Activated CD4-positive, alpha-beta memory T cell treated with anti-CD3 and anti-CD28 coated beads for 36 hours (primary cell): Measurements from ENCODE around the gene LAD1. TPM values are rescaled to one million over a fixed set of nuclear protein-coding genes. Genes with fewer than 3 reads are reported as not detected.

Experiments used
- total RNA-seq, 2 experiments: library from RNA; stranded (reverse); gene quantifications; one replicate each; pipeline ENCODE4 v1.2.3, GENCODE V29; 2021

LAD1 gene
- total RNA-seq, 2 experiments from 2014 or later, result not detected

Other genes starting within 250 kb of the LAD1 start
- gene TMEM9, start 244.8 kb downstream of the LAD1 start, total RNA-seq, result 10 to 100 TPM; 21.7 to 22.5 TPM
- gene IGFN1, start 208.5 kb downstream of the LAD1 start, total RNA-seq, result not detected
- gene PKP1, start 115.8 kb downstream of the LAD1 start, total RNA-seq, result not detected
- gene TNNT2, start 21.6 kb downstream of the LAD1 start, total RNA-seq, result not detected
- not detected for gene TNNI1, start 22.4 kb upstream of the LAD1 start, total RNA-seq
- gene PHLDA3, start 69.9 kb upstream of the LAD1 start, total RNA-seq, result 1 to 10 TPM; 3.4 to 4.1 TPM
- gene CSRP1, start 107.8 kb upstream of the LAD1 start, total RNA-seq, result 10 to 100 TPM; 48.4 to 51.8 TPM
- 1 to 10 TPM; 2.2 to 2.6 TPM for gene NAV1, start 139.8 kb upstream of the LAD1 start, total RNA-seq